ENCODE data around the gene DTNBP1. TPM values are rescaled to one million over a fixed set of nuclear protein-coding genes. Genes with fewer than 3 reads are reported as not detected.

The DTNBP1 gene
- total and polyA plus RNA-seq, 2 of the 13 experiments (the other 11 are each of a cell fraction or from before 2014, with no cell fraction given) = 6.6 to 19.1 TPM

DNA sequence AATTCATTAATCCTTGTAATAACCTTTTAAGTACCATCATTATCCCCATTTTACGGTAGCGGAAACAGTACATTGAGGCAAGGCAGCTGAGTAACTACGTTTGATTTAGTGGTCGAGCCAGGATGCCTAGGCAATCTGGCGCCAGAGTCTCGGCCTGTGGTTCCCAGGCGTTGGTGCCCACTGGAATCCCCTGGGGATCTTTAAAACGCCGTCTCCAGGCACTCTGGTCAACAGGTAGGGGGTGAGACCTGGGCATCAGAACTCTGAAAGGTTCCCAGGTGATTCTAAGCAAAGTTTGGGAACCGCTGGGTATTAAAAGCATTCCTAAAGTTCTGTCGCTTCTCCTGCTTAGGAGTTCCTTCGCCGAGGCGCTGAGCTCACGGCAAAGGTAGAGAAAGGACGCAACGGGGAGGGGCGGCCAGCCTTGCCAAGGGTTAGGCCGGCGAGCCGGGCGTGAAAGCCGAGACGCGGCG, 939 bp downstream of the DTNBP1 start (continued):
- no peak for TF ChIP-seq ZKSCAN5 (CRISPR knock-in tag; IDR thresholded peaks at IDR 0.05)
- no peak for TF ChIP-seq FOXP1 (IDR thresholded peaks at IDR 0.05)
- no peak for TF ChIP-seq FOXP1 (CRISPR knock-in tag; IDR thresholded peaks at IDR 0.05)
- no peak for TF ChIP-seq MEIS2 (CRISPR knock-in tag; IDR thresholded peaks at IDR 0.05)
- no peak; the same call in 1 of the 2 replicates for TF ChIP-seq ZMYM4 (CRISPR knock-in tag; IDR thresholded peaks at IDR 0.05)
- TF ChIP-seq FOXK2 (IDR thresholded peaks at IDR 0.05) = no peak
- TF ChIP-seq, protein P1, sequence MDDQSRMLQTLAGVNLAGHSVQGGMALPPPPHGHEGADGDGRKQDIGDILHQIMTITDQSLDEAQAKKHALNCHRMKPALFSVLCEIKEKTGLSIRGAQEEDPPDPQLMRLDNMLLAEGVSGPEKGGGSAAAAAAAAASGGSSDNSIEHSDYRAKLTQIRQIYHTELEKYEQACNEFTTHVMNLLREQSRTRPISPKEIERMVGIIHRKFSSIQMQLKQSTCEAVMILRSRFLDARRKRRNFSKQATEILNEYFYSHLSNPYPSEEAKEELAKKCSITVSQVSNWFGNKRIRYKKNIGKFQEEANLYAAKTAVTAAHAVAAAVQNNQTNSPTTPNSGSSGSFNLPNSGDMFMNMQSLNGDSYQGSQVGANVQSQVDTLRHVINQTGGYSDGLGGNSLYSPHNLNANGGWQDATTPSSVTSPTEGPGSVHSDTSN (CRISPR knock-in tag; IDR thresholded peaks at IDR 0.05; ENCODE audit: borderline replicate concordance) = no peak
- TF ChIP-seq, protein P2, sequence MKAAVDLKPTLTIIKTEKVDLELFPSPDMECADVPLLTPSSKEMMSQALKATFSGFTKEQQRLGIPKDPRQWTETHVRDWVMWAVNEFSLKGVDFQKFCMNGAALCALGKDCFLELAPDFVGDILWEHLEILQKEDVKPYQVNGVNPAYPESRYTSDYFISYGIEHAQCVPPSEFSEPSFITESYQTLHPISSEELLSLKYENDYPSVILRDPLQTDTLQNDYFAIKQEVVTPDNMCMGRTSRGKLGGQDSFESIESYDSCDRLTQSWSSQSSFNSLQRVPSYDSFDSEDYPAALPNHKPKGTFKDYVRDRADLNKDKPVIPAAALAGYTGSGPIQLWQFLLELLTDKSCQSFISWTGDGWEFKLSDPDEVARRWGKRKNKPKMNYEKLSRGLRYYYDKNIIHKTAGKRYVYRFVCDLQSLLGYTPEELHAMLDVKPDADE (CRISPR knock-in tag; IDR thresholded peaks at IDR 0.05) = no peak
- no peak for TF ChIP-seq FOXC1 (CRISPR knock-in tag; IDR thresholded peaks at IDR 0.05; ENCODE audit: borderline replicate concordance)
- TF ChIP-seq ZNF761 (CRISPR knock-in tag; conservative IDR thresholded peaks at IDR 0.05) = no peak
- no peak for TF ChIP-seq ZNF121 (CRISPR knock-in tag; IDR thresholded peaks at IDR 0.05)
- TF ChIP-seq, protein P3, sequence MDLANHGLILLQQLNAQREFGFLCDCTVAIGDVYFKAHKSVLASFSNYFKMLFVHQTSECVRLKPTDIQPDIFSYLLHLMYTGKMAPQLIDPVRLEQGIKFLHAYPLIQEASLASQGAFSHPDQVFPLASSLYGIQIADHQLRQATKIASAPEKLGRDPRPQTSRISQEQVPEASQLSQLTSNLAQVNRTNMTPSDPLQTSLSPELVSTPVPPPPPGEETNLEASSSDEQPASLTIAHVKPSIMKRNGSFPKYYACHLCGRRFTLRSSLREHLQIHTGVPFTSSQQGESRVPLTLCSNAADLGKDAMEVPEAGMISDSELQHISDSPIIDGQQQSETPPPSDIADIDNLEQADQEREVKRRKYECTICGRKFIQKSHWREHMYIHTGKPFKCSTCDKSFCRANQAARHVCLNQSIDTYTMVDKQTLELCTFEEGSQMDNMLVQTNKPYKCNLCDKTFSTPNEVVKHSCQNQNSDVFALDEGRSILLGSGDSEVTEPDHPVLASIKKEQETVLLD (CRISPR knock-in tag; IDR thresholded peaks at IDR 0.05; ENCODE audit: low read depth) = 0 out of 2 replicates have a peak, but pooled peaks have one; percentile 23
- TF ChIP-seq HHEX (CRISPR knock-in tag; IDR thresholded peaks at IDR 0.05) = no peak
- TF ChIP-seq, protein P4, sequence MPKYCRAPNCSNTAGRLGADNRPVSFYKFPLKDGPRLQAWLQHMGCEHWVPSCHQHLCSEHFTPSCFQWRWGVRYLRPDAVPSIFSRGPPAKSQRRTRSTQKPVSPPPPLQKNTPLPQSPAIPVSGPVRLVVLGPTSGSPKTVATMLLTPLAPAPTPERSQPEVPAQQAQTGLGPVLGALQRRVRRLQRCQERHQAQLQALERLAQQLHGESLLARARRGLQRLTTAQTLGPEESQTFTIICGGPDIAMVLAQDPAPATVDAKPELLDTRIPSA (CRISPR knock-in tag; IDR thresholded peaks at IDR 0.05; ENCODE audit: borderline replicate concordance) = no peak
- 0 out of 2 replicates have a peak, but pooled peaks have one; percentile 12 for TF ChIP-seq STAT5B (CRISPR knock-in tag; IDR thresholded peaks at IDR 0.05)
- 0 out of 2 replicates have a peak, but pooled peaks have one; percentile 41 for TF ChIP-seq ZNF3 (CRISPR knock-in tag; IDR thresholded peaks at IDR 0.05)
- TF ChIP-seq, protein P5, sequence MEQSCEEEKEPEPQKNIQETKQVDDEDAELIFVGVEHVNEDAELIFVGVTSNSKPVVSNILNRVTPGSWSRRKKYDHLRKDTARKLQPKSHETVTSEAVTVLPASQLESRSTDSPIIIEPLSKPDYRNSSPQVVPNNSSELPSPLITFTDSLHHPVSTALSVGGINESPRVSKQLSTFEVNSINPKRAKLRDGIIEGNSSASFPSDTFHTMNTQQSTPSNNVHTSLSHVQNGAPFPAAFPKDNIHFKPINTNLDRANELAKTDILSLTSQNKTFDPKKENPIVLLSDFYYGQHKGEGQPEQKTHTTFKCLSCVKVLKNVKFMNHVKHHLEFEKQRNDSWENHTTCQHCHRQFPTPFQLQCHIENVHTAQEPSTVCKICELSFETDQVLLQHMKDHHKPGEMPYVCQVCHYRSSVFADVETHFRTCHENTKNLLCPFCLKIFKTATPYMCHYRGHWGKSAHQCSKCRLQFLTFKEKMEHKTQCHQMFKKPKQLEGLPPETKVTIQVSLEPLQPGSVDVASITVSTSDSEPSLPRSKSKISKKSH (CRISPR knock-in tag; IDR thresholded peaks at IDR 0.05; ENCODE audit: borderline replicate concordance) = 0 out of 2 replicates have a peak, but pooled peaks have one; percentile 51
- TF ChIP-seq KLF11 (CRISPR knock-in tag; IDR thresholded peaks at IDR 0.05) = no peak
- TF ChIP-seq NAIF1 (CRISPR knock-in tag; IDR thresholded peaks at IDR 0.05; ENCODE audit: borderline replicate concordance) = no peak
- TF ChIP-seq, protein P6, sequence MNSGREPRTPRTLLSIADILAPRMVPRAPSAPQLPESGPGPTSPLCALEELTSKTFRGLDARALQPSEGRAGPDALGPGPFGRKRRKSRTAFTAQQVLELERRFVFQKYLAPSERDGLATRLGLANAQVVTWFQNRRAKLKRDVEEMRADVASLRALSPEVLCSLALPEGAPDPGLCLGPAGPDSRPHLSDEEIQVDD (CRISPR knock-in tag; IDR thresholded peaks at IDR 0.05; ENCODE audit: borderline replicate concordance) = no peak
- no peak for TF ChIP-seq ZFY (CRISPR knock-in tag; IDR thresholded peaks at IDR 0.05)
- no peak for TF ChIP-seq ZNF724P (CRISPR knock-in tag; IDR thresholded peaks at IDR 0.05; ENCODE audit: borderline replicate concordance)
- no peak for TF ChIP-seq MZF1 (CRISPR knock-in tag; IDR thresholded peaks at IDR 0.05; ENCODE audit: borderline replicate concordance)
- TF ChIP-seq FOXK1 (CRISPR knock-in tag; IDR thresholded peaks at IDR 0.05; ENCODE audit: borderline replicate concordance, low read depth) = no peak

Measured in HepG2 (cell line).